GM19397 (cell line): Measurements from ENCODE around the gene FGF22.
"Not testable (repeated sequence)": the region's sequence is repeated elsewhere in the genome, so short reads cannot be mapped to it uniquely, and the experiment has no call there.

ENCODE experiments used
- ATAC-seq: cut with Tn5 transposase; IDR thresholded peaks from one replicate; pipeline ENCODE4 v1.9.1; 2021; ENCODE audit warnings: mild to moderate bottlenecking, moderate library complexity; ENCODE audit not compliant: unreplicated experiment

Gene FGF22

GRCh38 chr19:607301-608154, 32.2 kb upstream of the FGF22 start:
- ATAC-seq = no peak

- ATAC-seq = no peak
Measured at GRCh38 chr19:608155-609003, 31.3 kb upstream of the FGF22 start.

DNA sequence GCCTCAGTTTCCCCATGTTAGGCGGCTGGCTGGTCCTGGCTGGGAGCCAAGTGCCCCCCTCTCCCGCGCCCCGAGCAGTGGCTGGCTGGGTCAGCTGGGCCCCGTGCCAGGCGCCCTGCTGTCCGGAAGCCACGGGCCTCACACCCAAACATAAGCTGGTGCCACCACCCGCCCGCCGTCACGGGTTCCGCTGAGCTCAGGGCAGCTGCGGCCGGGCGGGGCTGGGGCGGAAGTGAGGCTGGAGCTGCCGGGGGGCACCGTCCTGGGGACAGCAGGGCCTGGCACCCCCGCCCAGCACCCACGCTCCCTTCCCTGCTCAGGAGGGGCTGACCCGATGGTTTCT, 30.7 kb upstream of the FGF22 start:
- no peak for ATAC-seq

DNA sequence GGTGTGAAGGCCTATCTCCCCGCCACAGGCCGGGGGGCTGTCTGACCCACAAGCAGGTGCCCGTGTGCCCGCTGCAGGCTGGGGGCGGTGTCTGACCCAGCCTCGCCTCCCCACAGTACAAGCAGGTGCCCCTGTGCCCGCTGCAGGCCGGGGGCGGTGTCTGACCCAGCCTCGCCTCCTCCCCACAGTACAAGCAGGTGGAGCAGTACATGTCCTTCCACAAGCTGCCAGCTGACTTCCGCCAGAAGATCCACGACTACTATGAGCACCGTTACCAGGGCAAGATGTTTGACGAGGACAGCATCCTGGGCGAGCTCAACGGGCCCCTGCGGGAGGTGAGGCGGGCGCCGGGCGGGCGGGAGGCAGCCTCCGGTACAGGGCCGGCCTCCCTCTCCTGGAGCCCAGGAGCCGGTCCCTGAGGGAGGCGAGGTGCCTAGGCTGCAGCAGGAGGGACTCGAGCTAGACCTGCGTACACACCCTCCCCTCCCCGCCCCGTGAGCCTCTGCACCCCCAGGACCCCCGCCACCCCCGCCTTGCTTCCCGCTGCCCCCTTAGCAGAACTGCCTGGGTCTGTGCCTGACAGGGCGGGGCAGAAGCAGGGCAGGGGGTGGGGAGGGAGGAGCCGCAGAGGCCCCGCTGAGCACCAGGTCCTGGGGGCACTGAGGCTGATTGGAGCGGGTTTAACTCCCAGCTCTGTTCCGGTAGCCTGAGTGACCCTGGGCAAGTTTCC, 29.4 kb upstream of the FGF22 start:
- no peak for ATAC-seq

DNA sequence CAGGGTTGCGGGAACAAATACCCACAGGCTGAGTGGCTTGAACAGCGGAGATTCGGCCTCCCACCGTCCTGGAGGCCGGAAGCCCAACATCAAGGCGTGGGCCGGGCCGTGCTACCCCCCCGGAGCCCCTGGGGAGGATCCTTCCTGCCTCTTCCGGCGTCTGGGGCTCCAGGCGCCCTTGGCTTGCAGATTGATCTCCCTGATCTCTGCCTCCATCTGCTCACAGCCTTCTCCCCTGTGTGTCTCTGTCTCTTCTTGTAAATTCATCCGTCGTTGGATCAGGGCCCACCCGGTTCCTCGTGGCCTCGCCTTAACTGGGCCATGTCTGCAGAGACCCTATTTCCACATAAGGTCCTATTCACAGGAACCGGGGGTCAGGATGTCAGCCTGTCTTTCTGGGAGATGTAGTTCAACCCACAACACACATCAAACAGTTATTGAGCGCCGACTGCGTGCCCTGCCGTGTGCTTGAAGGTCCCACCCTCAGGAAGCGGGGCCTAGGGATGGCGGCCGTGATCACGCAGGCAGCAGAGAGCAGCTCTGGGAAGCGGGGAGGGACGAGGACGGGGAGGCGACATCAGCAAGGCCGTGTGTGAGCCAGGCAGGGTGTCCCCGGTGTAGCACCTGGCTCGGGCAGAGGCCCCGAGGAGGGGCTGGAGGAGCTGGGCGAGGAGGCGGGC, 28.7 kb upstream of the FGF22 start:
- ATAC-seq = no peak

GRCh38 chr19:611481-611868, 28.2 kb upstream of the FGF22 start:
- no peak for ATAC-seq

- ATAC-seq = no peak
Measured at GRCh38 chr19:612941-613340, 26.7 kb upstream of the FGF22 start.

GRCh38 chr19:613732-614567, 25.7 kb upstream of the FGF22 start:
- no peak for ATAC-seq

GRCh38 chr19:615619-616018, 24.1 kb upstream of the FGF22 start:
- ATAC-seq = no peak

GRCh38 chr19:616062-616700, 23.5 kb upstream of the FGF22 start:
- no peak for ATAC-seq

DNA sequence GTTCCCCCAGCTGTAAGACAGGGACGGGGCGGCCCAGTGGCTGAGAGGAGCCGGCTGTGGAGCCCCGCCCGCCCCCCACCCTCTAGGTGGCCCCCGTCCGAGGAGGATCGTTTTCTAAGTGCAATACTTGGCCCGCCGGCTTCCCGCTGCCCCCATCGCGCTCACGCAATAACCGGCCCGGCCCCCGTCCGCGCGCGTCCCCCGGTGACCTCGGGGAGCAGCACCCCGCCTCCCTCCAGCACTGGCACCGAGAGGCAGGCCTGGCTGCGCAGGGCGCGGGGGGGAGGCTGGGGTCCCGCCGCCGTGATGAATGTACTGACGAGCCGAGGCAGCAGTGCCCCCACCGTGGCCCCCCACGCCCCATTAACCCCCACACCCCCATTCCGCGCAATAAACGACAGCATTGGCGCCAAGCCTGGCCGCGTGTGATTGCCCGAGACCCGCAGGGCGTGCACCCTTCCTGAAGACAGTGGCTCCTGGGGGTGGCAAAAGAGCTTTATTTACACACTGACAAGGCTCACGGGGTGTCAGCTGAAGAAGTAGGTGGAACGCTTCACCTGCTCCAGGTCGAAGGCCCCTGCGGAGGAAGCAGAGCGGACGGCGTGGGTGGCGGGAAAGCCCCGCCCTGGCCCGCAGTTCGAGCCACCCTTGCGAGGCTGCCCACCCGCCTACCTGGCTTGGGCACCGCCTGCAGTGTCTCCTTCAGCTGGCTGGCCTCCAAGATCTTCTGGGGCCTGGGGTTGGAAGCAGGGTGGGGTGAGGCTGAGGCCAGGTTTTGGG, 22.7 kb upstream of the FGF22 start:
- ATAC-seq = no peak

GRCh38 chr19:617551-618246, 22.0 kb upstream of the FGF22 start:
- ATAC-seq = no peak

DNA sequence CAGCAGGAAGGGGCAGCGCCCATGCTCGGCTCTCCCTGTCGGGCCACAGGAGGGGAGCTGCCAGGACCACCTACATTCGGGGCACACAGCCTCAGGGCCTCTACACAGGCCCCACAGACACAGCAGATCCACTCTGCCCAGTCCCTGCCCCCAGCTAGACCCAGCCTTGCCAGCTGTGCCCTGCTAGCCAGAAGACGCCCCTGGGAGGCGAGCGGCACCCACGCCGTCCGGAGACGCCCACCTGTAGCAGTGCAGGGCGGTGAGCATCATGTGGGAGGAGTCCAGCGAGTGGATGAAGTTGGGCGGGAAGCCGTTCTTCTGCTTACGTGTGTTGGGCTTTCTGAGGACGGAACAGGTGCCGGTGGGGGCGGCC, 21.4 kb upstream of the FGF22 start:
- ATAC-seq = no peak

- ATAC-seq = no peak
Measured at GRCh38 chr19:618674-619285, 20.9 kb upstream of the FGF22 start.

- no peak for ATAC-seq
Measured at GRCh38 chr19:619286-620002, 20.2 kb upstream of the FGF22 start.

DNA sequence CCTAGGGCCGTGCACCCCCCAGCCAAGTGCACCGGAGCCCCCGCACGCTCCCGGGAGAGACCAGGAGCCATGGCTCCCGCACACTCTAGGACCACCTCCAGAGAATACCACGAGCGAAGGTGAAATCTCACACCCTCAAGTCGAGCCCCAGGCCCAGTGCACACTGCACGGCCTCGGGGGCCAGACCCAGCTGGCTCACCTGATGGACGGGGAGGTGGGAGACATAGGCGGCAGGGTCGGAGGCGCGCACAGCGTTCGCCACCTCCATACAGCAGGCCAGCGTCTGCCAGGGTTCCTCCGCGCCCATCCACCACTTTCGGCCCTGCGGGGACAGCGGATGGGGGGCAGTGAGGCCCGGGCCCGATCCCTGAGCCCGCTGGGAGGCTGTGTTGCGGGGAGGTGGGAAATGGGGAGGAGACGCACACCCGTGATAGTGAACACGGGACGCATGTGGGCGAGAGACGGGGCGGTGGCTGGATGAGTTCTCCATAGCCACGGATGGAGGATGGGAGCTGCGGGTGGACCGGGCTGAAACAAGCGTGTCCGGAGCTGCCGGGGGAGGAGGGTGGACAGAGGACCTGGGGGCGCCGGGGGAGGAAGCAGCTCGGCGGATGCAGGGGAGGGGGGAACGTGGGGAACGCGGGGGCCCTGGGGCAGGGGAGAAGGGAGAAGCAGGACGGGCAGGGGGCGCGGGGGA, 19.4 kb upstream of the FGF22 start:
- no peak for ATAC-seq

DNA sequence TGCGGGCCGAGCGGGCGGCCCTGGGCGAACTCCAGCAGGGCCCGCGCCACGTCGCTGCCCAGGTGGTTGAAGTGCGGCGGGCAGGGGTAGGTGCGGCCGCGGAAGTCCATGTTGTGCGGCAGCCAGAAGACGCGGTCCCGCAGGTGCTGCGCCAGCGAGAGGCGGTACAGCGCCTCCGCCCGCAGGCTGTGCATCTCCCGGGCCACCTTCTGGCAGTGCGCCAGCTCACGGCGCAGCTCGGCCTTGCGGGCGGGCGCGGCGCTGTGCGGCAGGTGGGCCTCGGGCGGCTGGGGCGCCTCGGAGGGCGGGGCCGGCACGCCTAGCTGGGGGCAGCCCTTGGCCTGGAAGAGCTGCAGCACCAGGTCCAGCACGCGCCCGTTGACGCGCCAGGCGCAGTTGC, 18.5 kb upstream of the FGF22 start:
- not testable (repeated sequence) for ATAC-seq
